MCF 10A (cell line): ENCODE results near the gene MYOF. TPM values are rescaled to one million over a fixed set of nuclear protein-coding genes. Genes with fewer than 3 reads are reported as not detected.

Source experiments
- BruUV-seq: library from RNA; stranded (reverse); fragments of 400-500 nt; replicated peaks from 2 replicates; lab custom pipeline; 2021; lab: Mats Ljungman, UMichigan
- CTCF ChIA-PET: fragments of 300-600 bp; sonication (Branson Sonifier 250); formaldehyde crosslinking; extraction: SDS; loops from one replicate; lab custom pipeline; 2021; ENCODE audit warnings: antibody characterized with exemption, inconsistent platforms; lab: Yijun Ruan, JAX
- POLR2A ChIA-PET: fragments of 300-600, 350-650 bp; sonication (Branson Sonifier 250); formaldehyde crosslinking; extraction: SDS; loops from one replicate; lab custom pipeline; 2020; ENCODE audit warnings: antibody characterized with exemption, inconsistent platforms; lab: Yijun Ruan, JAX
- DNase-seq: peaks from one replicate; pipeline ENCODE4 v3.0.0-alpha.2; 2018; ENCODE audit not compliant: unreplicated experiment
- H3K27ac Mint-ChIP-seq: one replicate; pipeline ENCODE4 v1.8.0; 2022; ENCODE audit warnings: mild to moderate bottlenecking, low read depth, mixed read lengths; ENCODE audit not compliant: unreplicated experiment
- H3K27me3 Mint-ChIP-seq: one replicate; pipeline ENCODE4 v1.8.0; 2022; ENCODE audit warnings: mixed read lengths; ENCODE audit not compliant: insufficient read depth, unreplicated experiment
- H3K36me3 Mint-ChIP-seq: one replicate; pipeline ENCODE4 v1.8.0; 2022; ENCODE audit warnings: mild to moderate bottlenecking, moderate library complexity, mixed read lengths; ENCODE audit not compliant: insufficient read depth, unreplicated experiment
- H3K4me1 Mint-ChIP-seq: one replicate; pipeline ENCODE4 v1.8.0; 2022; ENCODE audit warnings: mixed read lengths; ENCODE audit not compliant: insufficient read depth, unreplicated experiment
- H3K4me3 Mint-ChIP-seq: one replicate; pipeline ENCODE4 v1.8.0; 2022; ENCODE audit warnings: mild to moderate bottlenecking, moderate library complexity, mixed read lengths; ENCODE audit not compliant: unreplicated experiment
- H3K9me3 Mint-ChIP-seq: one replicate; pipeline ENCODE4 v1.8.0; 2022; ENCODE audit warnings: mixed read lengths; ENCODE audit not compliant: unreplicated experiment
- intact Hi-C: fragments of 100-400 bp; cut with micrococcal nuclease; formaldehyde crosslinking; loops from 2 replicates; pipeline ENCODE4 v1.14.1; 2022
- total RNA-seq: library from RNA; stranded (reverse); gene quantifications from 2 replicates; pipeline ENCODE4 v1.2.3, GENCODE V29; 2022
- TF ChIP-seq, protein P1 (sequence below): fragments of 200-600 bp; IDR thresholded peaks from one replicate; pipeline ENCODE4 v1.8.0; 2022; ENCODE audit warnings: antibody characterized with exemption, mild to moderate bottlenecking; ENCODE audit not compliant: unreplicated experiment

Gene MYOF
- total RNA-seq, 1 experiment from 2014 or later: 167 TPM

DNA sequence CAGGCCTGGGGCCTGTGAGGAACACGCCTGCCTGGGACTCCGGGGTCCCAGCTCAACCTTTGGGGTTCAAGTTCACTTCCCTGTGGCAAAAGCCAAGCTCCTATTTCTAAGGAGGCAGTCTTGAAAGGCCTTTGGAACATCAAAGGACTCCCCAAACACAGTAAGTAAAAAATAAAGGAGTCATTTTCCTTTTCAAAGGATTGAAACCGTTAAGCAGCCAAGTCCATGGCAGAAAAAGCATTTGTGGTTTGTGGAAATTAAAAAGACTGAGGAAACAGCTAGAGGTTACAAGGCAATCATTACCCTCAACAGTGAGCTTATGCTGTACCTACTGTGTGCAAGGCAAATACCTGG, 200.8 kb downstream of the MYOF start:
- Mint-ChIP-seq H3K27me3 (no peaks in the 10 kb centered on the region), H3K36me3 (no peaks in the 10 kb centered on the region), H3K9me3 (no peaks in the 10 kb centered on the region), H3K27ac (no peak overlapping the region), H3K4me3 (no peak overlapping the region), H3K4me1 (no peaks in the 10 kb centered on the region)
- BruUV-seq: no TSS peak
- intact Hi-C loops: no loop called here
- TF ChIP-seq, protein P1, sequence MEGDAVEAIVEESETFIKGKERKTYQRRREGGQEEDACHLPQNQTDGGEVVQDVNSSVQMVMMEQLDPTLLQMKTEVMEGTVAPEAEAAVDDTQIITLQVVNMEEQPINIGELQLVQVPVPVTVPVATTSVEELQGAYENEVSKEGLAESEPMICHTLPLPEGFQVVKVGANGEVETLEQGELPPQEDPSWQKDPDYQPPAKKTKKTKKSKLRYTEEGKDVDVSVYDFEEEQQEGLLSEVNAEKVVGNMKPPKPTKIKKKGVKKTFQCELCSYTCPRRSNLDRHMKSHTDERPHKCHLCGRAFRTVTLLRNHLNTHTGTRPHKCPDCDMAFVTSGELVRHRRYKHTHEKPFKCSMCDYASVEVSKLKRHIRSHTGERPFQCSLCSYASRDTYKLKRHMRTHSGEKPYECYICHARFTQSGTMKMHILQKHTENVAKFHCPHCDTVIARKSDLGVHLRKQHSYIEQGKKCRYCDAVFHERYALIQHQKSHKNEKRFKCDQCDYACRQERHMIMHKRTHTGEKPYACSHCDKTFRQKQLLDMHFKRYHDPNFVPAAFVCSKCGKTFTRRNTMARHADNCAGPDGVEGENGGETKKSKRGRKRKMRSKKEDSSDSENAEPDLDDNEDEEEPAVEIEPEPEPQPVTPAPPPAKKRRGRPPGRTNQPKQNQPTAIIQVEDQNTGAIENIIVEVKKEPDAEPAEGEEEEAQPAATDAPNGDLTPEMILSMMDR: no peak
- POLR2A ChIA-PET: interaction anchor here (1.2 kb wide), 1 partner anchor 169 kb away, joined by 3 read pairs; no protein-coding TSS in a partner anchor
- CTCF ChIA-PET: interaction anchor here (0.6 to 1.7 kb wide), 4 partner anchors 8 to 201 kb away, joined by 4 to 10 read pairs (median 6); no protein-coding TSS in a partner anchor
- no peak for DNase-seq

DNA sequence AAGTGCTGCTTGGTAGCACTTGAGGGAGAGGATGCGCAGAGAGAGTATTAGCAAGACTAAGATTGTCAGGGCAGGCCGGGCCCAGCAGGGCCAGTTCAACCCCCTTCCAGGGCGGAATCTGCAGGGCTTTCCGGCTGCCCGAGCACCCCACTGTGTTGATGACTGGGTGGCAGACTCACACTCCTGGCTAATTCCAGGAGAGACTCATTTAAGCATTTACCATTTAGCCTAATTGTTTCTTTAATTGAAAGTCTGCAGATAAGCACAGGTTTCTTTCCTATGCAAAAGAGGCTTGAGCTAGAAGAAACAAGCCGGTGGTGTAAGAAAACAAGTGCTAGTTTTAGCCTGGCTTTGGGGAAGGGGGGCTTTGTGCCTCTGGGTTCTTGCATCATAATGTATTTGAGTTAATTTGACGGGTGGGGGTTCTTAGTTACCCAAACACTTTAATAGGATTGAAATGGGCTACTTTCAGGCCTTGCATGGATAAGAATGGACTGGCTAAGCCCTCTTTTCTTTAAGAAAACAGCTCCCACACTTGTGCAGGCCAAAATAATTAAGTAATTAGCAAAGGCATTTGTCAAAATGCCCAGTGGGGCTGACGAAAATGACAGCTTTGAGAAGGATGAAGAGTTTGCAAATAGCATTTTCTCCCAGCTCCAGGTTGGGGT, 201.3 kb downstream of the MYOF start:
- ChIA-PET CTCF (interaction anchor here (0.6 to 2.0 kb wide), 6 partner anchors 8 to 201 kb away, joined by 3 to 10 read pairs (median 6); no protein-coding TSS in a partner anchor), POLR2A (interaction anchor here (1.2 kb wide), 1 partner anchor 169 kb away, joined by 3 read pairs; no protein-coding TSS in a partner anchor)
- no peak overlapping the region for H3K27ac Mint-ChIP-seq
- no peaks in the 10 kb centered on the region for H3K4me1 Mint-ChIP-seq
- no peaks in the 10 kb centered on the region for H3K27me3 Mint-ChIP-seq
- TF ChIP-seq, protein P1: no peak
- no peak for DNase-seq
- intact Hi-C loops: no loop called here
- no peaks in the 10 kb centered on the region for H3K9me3 Mint-ChIP-seq
- H3K36me3 Mint-ChIP-seq: no peaks in the 10 kb centered on the region
- no peak overlapping the region for H3K4me3 Mint-ChIP-seq
- no TSS peak for BruUV-seq

GRCh38 chr10:93280121-93280698, 201.9 kb downstream of the MYOF start:
- no peak overlapping the region for H3K4me3 Mint-ChIP-seq
- ChIA-PET POLR2A (interaction anchor here (0.7 kb wide), 1 partner anchor 452 kb away, joined by 3 read pairs; no protein-coding TSS in a partner anchor), CTCF (interaction anchor here (0.6 to 2.0 kb wide), 3 partner anchors 155 to 200 kb away, joined by 3 to 8 read pairs (median 3); no protein-coding TSS in a partner anchor)
- no peaks in the 10 kb centered on the region for H3K36me3 Mint-ChIP-seq
- DNase-seq: no peak
- H3K27ac Mint-ChIP-seq: no peak overlapping the region
- BruUV-seq: no TSS peak
- intact Hi-C loops: no loop called here
- TF ChIP-seq, protein P1: no peak
- no peaks in the 10 kb centered on the region for H3K27me3 Mint-ChIP-seq
- H3K9me3 Mint-ChIP-seq: no peaks in the 10 kb centered on the region
- no peaks in the 10 kb centered on the region for H3K4me1 Mint-ChIP-seq

GRCh38 chr10:93277360-93277759, 204.8 kb downstream of the MYOF start:
- no peak overlapping the region for H3K4me3 Mint-ChIP-seq

More at GRCh38 chr10:93277360-93277759, 204.8 kb downstream of the MYOF start:
- Mint-ChIP-seq H3K36me3 (no peaks in the 10 kb centered on the region), H3K27ac (no peak overlapping the region), H3K4me1 (no peaks in the 10 kb centered on the region), H3K27me3 (no peaks in the 10 kb centered on the region), H3K9me3 (no peaks in the 10 kb centered on the region)
- intact Hi-C loops: no loop called here
- TF ChIP-seq, protein P1: no peak
- DNase-seq: no peak
- no TSS peak for BruUV-seq
- POLR2A ChIA-PET: interaction anchor here (0.6 kb wide), 1 partner anchor 19 kb away, joined by 3 read pairs; no protein-coding TSS in a partner anchor
- CTCF ChIA-PET: interaction anchor here (0.6 to 1.0 kb wide), 2 partner anchors 14 to 197 kb away, joined by 3 to 7 read pairs; no protein-coding TSS in a partner anchor
